GM15510 (cell line): ENCODE results near the gene ITGBL1.

Experiments
- POLR2A ChIP-seq: IDR thresholded peaks from 3 replicates; pipeline ENCODE4 v1.6.1; 2011; ENCODE audit warnings: borderline replicate concordance; ENCODE audit not compliant: insufficient read length; ENCODE audit errors: extremely low read depth

Gene ITGBL1

GRCh38 chr13:101703081-101703480, 250.6 kb downstream of the ITGBL1 start:
- TF ChIP-seq POLR2A = no peak

- no peak for TF ChIP-seq POLR2A
Measured at GRCh38 chr13:101703838-101704237, 251.4 kb downstream of the ITGBL1 start.

GRCh38 chr13:101706651-101707050, 254.2 kb downstream of the ITGBL1 start:
- no peak for TF ChIP-seq POLR2A

- TF ChIP-seq POLR2A = no peak
Measured at GRCh38 chr13:101707659-101708058, 255.2 kb downstream of the ITGBL1 start.

GRCh38 chr13:101708115-101708514, 255.6 kb downstream of the ITGBL1 start:
- no peak for TF ChIP-seq POLR2A

GRCh38 chr13:101709952-101710351, 257.5 kb downstream of the ITGBL1 start:
- no peak for TF ChIP-seq POLR2A

- no peak for TF ChIP-seq POLR2A
Measured at GRCh38 chr13:101711307-101712025, 259.0 kb downstream of the ITGBL1 start.

GRCh38 chr13:101712026-101712348, 259.5 kb downstream of the ITGBL1 start:
- no peak for TF ChIP-seq POLR2A

- TF ChIP-seq POLR2A = no peak
Measured at GRCh38 chr13:101714195-101714594, 261.7 kb downstream of the ITGBL1 start.

GRCh38 chr13:101717353-101717752, 264.9 kb downstream of the ITGBL1 start:
- no peak for TF ChIP-seq POLR2A

- no peak for TF ChIP-seq POLR2A
Measured at GRCh38 chr13:101718496-101718895, 266.0 kb downstream of the ITGBL1 start.

- no peak for TF ChIP-seq POLR2A
Measured at GRCh38 chr13:101726681-101727080, 274.2 kb downstream of the ITGBL1 start.

GRCh38 chr13:101727118-101727517, 274.6 kb downstream of the ITGBL1 start:
- no peak for TF ChIP-seq POLR2A

- TF ChIP-seq POLR2A = no peak
Measured at GRCh38 chr13:101728021-101728420, 275.5 kb downstream of the ITGBL1 start.

- no peak for TF ChIP-seq POLR2A
Measured at GRCh38 chr13:101728615-101729014, 276.1 kb downstream of the ITGBL1 start.

GRCh38 chr13:101730420-101731000, 278.0 kb downstream of the ITGBL1 start:
- TF ChIP-seq POLR2A = no peak
